ENCODE measurements around the gene GINS1. TPM values are rescaled to one million over a fixed set of nuclear protein-coding genes. Genes with fewer than 3 reads are reported as not detected.

GINS1 gene
- total and polyA plus RNA-seq, 2 of the 13 experiments (the other 11 are each of a cell fraction or from before 2014, with no cell fraction given): 14.6 to 59.9 TPM

DNA sequence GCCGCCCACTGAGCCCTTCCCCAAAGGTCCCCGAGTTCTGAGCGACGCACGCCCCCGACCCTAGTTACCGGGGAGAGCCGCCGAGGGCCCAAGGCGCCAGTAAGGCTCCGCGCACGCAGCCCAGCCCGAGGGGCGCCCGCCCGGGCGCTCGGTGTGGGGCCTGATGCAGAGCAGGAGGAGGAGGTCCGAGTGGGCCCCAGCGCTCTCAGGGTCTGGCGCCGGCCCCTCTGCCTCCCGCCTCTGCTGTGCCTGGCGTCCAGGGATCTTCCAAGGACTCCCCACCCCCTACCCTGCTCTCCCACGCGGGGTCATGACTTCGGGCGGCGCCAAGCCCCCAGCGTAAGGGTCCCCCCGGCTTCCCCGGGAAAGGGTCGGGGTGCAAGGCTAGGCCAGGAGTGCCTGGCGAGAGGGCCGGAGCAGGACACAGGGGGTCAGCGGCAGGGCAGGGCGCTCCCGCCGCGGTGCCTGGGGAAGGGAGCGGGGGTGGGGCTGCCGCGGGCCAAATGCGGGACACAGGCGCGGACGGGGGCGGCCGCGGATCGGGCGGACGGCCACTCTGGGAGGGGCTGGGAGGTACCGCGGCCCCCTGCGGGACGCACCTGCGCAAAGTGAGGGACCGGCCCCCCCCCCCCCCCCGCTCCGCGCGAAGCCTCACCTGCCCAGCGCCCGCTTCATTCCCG, 17.5 kb upstream of the GINS1 start (continued):
- TF ChIP-seq ZNF766 (CRISPR knock-in tag; IDR thresholded peaks at IDR 0.05; ENCODE audit: borderline replicate concordance) (peak; percentile 85; the same call in 1 of the 2 replicates), ZNF570 (CRISPR knock-in tag; IDR thresholded peaks at IDR 0.05; ENCODE audit: borderline replicate concordance) (0 out of 2 replicates have a peak, but pooled peaks have one; percentile 13), ARNTL (CRISPR knock-in tag; IDR thresholded peaks at IDR 0.05) (peak; percentile 73), PITX1 (CRISPR knock-in tag; IDR thresholded peaks at IDR 0.05) (peak; percentile 73; the same call in 1 of the 2 replicates), SETDB1 (CRISPR knock-in tag; IDR thresholded peaks at IDR 0.05; ENCODE audit: borderline replicate concordance) (no peak), ZNF207 (IDR thresholded peaks at IDR 0.05; ENCODE audit: borderline replicate concordance) (no peak), CBFB (CRISPR knock-in tag; IDR thresholded peaks at IDR 0.05) (0 out of 2 replicates have a peak, but pooled peaks have one; percentile 37), MEF2D (CRISPR knock-in tag; IDR thresholded peaks at IDR 0.05) (peak; percentile 67; the same call in 1 of the 2 replicates), ZNF556 (CRISPR knock-in tag; IDR thresholded peaks at IDR 0.05; ENCODE audit: borderline replicate concordance) (0 out of 2 replicates have a peak, but pooled peaks have one; percentile 34), DR1 (CRISPR knock-in tag; IDR thresholded peaks at IDR 0.05) (0 out of 2 replicates have a peak, but pooled peaks have one; percentile 37), KMT2A (CRISPR knock-in tag; IDR thresholded peaks at IDR 0.05) (peak; percentile 76), ZNF451 (CRISPR knock-in tag; IDR thresholded peaks at IDR 0.05) (peak; percentile 89), AGO2 (optimal IDR thresholded peaks at IDR 0.05; ENCODE audit: low read depth, low read length) (peak; percentile 81), NR2F6 (IDR thresholded peaks at IDR 0.05) (no peak), NR2F6 (CRISPR knock-in tag; IDR thresholded peaks at IDR 0.05) (peak; percentile 59; the same call in 1 of the 2 replicates), NFYB (CRISPR knock-in tag; IDR thresholded peaks at IDR 0.05) (no peak), ZNF44 (CRISPR knock-in tag; IDR thresholded peaks at IDR 0.05) (0 out of 2 replicates have a peak, but pooled peaks have one; percentile 60), MED8 (CRISPR knock-in tag; IDR thresholded peaks at IDR 0.05; ENCODE audit: insufficient replicate concordance) (peak; percentile 89)
- TF ChIP-seq, protein P1, sequence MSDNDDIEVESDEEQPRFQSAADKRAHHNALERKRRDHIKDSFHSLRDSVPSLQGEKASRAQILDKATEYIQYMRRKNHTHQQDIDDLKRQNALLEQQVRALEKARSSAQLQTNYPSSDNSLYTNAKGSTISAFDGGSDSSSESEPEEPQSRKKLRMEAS (IDR thresholded peaks at IDR 0.05): peak; percentile 67
- TF ChIP-seq, protein P2, sequence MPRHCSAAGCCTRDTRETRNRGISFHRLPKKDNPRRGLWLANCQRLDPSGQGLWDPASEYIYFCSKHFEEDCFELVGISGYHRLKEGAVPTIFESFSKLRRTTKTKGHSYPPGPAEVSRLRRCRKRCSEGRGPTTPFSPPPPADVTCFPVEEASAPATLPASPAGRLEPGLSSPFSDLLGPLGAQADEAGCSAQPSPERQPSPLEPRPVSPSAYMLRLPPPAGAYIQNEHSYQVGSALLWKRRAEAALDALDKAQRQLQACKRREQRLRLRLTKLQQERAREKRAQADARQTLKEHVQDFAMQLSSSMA (CRISPR knock-in tag; IDR thresholded peaks at IDR 0.05): peak; percentile 55; the same call in 1 of the 2 replicates
- TF ChIP-seq, protein P3, sequence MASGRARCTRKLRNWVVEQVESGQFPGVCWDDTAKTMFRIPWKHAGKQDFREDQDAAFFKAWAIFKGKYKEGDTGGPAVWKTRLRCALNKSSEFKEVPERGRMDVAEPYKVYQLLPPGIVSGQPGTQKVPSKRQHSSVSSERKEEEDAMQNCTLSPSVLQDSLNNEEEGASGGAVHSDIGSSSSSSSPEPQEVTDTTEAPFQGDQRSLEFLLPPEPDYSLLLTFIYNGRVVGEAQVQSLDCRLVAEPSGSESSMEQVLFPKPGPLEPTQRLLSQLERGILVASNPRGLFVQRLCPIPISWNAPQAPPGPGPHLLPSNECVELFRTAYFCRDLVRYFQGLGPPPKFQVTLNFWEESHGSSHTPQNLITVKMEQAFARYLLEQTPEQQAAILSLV (CRISPR knock-in tag; IDR thresholded peaks at IDR 0.05; ENCODE audit: borderline replicate concordance): peak; percentile 75
- TF ChIP-seq, protein P4, sequence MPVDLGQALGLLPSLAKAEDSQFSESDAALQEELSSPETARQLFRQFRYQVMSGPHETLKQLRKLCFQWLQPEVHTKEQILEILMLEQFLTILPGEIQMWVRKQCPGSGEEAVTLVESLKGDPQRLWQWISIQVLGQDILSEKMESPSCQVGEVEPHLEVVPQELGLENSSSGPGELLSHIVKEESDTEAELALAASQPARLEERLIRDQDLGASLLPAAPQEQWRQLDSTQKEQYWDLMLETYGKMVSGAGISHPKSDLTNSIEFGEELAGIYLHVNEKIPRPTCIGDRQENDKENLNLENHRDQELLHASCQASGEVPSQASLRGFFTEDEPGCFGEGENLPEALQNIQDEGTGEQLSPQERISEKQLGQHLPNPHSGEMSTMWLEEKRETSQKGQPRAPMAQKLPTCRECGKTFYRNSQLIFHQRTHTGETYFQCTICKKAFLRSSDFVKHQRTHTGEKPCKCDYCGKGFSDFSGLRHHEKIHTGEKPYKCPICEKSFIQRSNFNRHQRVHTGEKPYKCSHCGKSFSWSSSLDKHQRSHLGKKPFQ (CRISPR knock-in tag; IDR thresholded peaks at IDR 0.05; ENCODE audit: insufficient replicate concordance): peak; percentile 37
- TF ChIP-seq, protein P5, sequence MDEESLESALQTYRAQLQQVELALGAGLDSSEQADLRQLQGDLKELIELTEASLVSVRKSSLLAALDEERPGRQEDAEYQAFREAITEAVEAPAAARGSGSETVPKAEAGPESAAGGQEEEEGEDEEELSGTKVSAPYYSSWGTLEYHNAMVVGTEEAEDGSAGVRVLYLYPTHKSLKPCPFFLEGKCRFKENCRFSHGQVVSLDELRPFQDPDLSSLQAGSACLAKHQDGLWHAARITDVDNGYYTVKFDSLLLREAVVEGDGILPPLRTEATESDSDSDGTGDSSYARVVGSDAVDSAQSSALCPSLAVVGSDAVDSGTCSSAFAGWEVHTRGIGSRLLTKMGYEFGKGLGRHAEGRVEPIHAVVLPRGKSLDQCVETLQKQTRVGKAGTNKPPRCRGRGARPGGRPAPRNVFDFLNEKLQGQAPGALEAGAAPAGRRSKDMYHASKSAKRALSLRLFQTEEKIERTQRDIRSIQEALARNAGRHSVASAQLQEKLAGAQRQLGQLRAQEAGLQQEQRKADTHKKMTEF (CRISPR knock-in tag; IDR thresholded peaks at IDR 0.05): peak; percentile 72; the same call in 1 of the 2 replicates
- TF ChIP-seq, protein P6, sequence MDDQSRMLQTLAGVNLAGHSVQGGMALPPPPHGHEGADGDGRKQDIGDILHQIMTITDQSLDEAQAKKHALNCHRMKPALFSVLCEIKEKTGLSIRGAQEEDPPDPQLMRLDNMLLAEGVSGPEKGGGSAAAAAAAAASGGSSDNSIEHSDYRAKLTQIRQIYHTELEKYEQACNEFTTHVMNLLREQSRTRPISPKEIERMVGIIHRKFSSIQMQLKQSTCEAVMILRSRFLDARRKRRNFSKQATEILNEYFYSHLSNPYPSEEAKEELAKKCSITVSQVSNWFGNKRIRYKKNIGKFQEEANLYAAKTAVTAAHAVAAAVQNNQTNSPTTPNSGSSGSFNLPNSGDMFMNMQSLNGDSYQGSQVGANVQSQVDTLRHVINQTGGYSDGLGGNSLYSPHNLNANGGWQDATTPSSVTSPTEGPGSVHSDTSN (CRISPR knock-in tag; IDR thresholded peaks at IDR 0.05; ENCODE audit: borderline replicate concordance): 0 out of 2 replicates have a peak, but pooled peaks have one; percentile 48

Data from HepG2 (cell line).